Measurements from ENCODE around the gene TMEM54. TPM values are rescaled to one million over a fixed set of nuclear protein-coding genes. Genes with fewer than 3 reads are reported as not detected.

Gene TMEM54
- total and polyA plus RNA-seq, 2 of the 13 experiments (the other 11 are each of a cell fraction or from before 2014, with no cell fraction given), result 2.5 to 2.9 TPM

GRCh38 chr1:32937061-32937460 lies 35.9 kb upstream of the TMEM54 start:
- BruUV-seq (replicated peaks), result no TSS peak
- TF ChIP-seq DNMT1 (CRISPR knock-in tag; IDR thresholded peaks at IDR 0.05) (no peak), ZNF451 (CRISPR knock-in tag; IDR thresholded peaks at IDR 0.05) (no peak), NFE2 (CRISPR knock-in tag; IDR thresholded peaks at IDR 0.05) (peak; percentile 49; the same call in 1 of the 2 replicates), TFDP1 (CRISPR knock-in tag; IDR thresholded peaks at IDR 0.05; ENCODE audit: borderline replicate concordance) (no peak), ARNT (IDR thresholded peaks at IDR 0.05) (no peak), ZNF235 (CRISPR knock-in tag; IDR thresholded peaks at IDR 0.05; ENCODE audit: borderline replicate concordance) (no peak), ZNF136 (CRISPR knock-in tag; IDR thresholded peaks at IDR 0.05; ENCODE audit: low read depth) (no peak), NR2F2 (IDR thresholded peaks at IDR 0.05; ENCODE audit: borderline replicate concordance, low read depth) (no peak), MAFG (CRISPR knock-in tag; IDR thresholded peaks at IDR 0.05) (peak; percentile 51; the same call in 1 of the 2 replicates), MAFF (IDR thresholded peaks at IDR 0.05; ENCODE audit: low read depth, low read length) (peak; percentile 68), SMAD1 (CRISPR knock-in tag; IDR thresholded peaks at IDR 0.05; ENCODE audit: borderline replicate concordance, low read depth) (no peak), POLR2G (IDR thresholded peaks at IDR 0.05; ENCODE audit: low read depth, low read length) (no peak), ZNF740 (CRISPR knock-in tag; IDR thresholded peaks at IDR 0.05) (no peak), ZNF232 (CRISPR knock-in tag; IDR thresholded peaks at IDR 0.05; ENCODE audit: borderline replicate concordance) (no peak), CCDC6 (CRISPR knock-in tag; IDR thresholded peaks at IDR 0.05) (no peak), MAFK (conservative IDR thresholded peaks at IDR 0.05 in 1 of 2, IDR thresholded peaks at IDR 0.05 in 1 of 2; ENCODE audit: low read length in 2 of 2) (peak; percentile 71 to 73), BCL3 (CRISPR knock-in tag; IDR thresholded peaks at IDR 0.05) (no peak), NFE2L2 (IDR thresholded peaks at IDR 0.05; ENCODE audit: low read length) (peak; percentile 95), SKIL (CRISPR knock-in tag; IDR thresholded peaks at IDR 0.05; ENCODE audit: borderline replicate concordance) (no peak)
- TF ChIP-seq, protein P1, sequence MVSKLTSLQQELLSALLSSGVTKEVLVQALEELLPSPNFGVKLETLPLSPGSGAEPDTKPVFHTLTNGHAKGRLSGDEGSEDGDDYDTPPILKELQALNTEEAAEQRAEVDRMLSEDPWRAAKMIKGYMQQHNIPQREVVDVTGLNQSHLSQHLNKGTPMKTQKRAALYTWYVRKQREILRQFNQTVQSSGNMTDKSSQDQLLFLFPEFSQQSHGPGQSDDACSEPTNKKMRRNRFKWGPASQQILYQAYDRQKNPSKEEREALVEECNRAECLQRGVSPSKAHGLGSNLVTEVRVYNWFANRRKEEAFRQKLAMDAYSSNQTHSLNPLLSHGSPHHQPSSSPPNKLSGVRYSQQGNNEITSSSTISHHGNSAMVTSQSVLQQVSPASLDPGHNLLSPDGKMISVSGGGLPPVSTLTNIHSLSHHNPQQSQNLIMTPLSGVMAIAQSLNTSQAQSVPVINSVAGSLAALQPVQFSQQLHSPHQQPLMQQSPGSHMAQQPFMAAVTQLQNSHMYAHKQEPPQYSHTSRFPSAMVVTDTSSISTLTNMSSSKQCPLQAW (CRISPR knock-in tag; IDR thresholded peaks at IDR 0.05), result no peak

More at GRCh38 chr1:32937061-32937460, 35.9 kb upstream of the TMEM54 start:
- FAIRE-seq (no peak), ATAC-seq (no peak), DNase-seq (ENCODE audit: low spot score) (no peak)
- intact Hi-C loops (cut with micrococcal nuclease; ENCODE audit: unreplicated experiment), result loop anchor here (10.0 kb wide), 1 partner anchor 148 kb away; the partner anchor contains the start of gene AZIN2
- no peaks in the 10 kb centered on the region for H3K79me2 ChIP-seq (ENCODE audit: insufficient read depth, low read length)
- ChIA-PET CTCF (ENCODE audit: low intra/inter-chr PET ratio, low total read pairs) (no interaction called here), POLR2A (interaction anchor here (0.6 to 1.3 kb wide), 2 partner anchors 15 to 28 kb away, joined by 4 to 5 read pairs; partner anchors contain the start of gene RNF19B)
- no peaks in the 10 kb centered on the region for H3K27me3 ChIP-seq (ENCODE audit: control insufficient read depth in 1 of 2, insufficient read depth in 2 of 2, low read length in 2 of 2)
- peak overlapping the region; percentile 44 for H3K27ac ChIP-seq (ENCODE audit: extremely low read length, insufficient read depth, low read length)
- in situ Hi-C loops (cut with HindIII; ENCODE audit: extremely low pct_ligation_motif_present, low pct_unique_long_range_greater_than_20kb), result no loop called here
- no peak overlapping the region for H3K4me3 ChIP-seq (replicated peaks in 1 of 3; ENCODE audit: insufficient read depth in 1 of 3, low read depth in 2 of 3, low read length in 3 of 3)
- H3K9me3 ChIP-seq (ENCODE audit: low read length), result no peaks in the 10 kb centered on the region
- peaks cover 9 to 43% of the 10 kb centered on the region in 2 experiments; a peak in 4 of 5 replicates for H3K36me3 ChIP-seq (replicated peaks in 1 of 2; ENCODE audit: control insufficient read depth in 1 of 2, insufficient read depth in 2 of 2, low read length in 2 of 2)
- peaks cover 45% of the 10 kb centered on the region for H3K4me1 ChIP-seq (ENCODE audit: insufficient read depth, low read length)
- H3K4me2 ChIP-seq (ENCODE audit: low read depth, low read length), result no peak overlapping the region
- H3K9ac ChIP-seq (ENCODE audit: insufficient read depth, low read depth, low read length), result no peak overlapping the region
- no peak overlapping the region for H2AFZ ChIP-seq (ENCODE audit: low read length)
- no peaks in the 10 kb centered on the region for H4K20me1 ChIP-seq (ENCODE audit: insufficient read depth, low read length)
- WGBS (ENCODE audit: low lambda C conversion rate), result 98% methylated on average over 4 of the region's 4 CpGs
